MCF 10A (cell line): Measurements from ENCODE around the gene GPRIN2. TPM values are rescaled to one million over a fixed set of nuclear protein-coding genes. Genes with fewer than 3 reads are reported as not detected.
"Not testable (repeated sequence)": the region's sequence is repeated elsewhere in the genome, so short reads cannot be mapped to it uniquely, and the experiment has no call there.

Source experiments
- BruUV-seq: library from RNA; stranded (reverse); fragments of 400-500 nt; replicated peaks from 2 replicates; lab custom pipeline; 2021; lab: Mats Ljungman, UMichigan
- CTCF ChIA-PET: fragments of 300-600 bp; sonication (Branson Sonifier 250); formaldehyde crosslinking; extraction: SDS; loops from one replicate; lab custom pipeline; 2021; ENCODE audit warnings: antibody characterized with exemption, inconsistent platforms; lab: Yijun Ruan, JAX
- POLR2A ChIA-PET: fragments of 300-600, 350-650 bp; sonication (Branson Sonifier 250); formaldehyde crosslinking; extraction: SDS; loops from one replicate; lab custom pipeline; 2020; ENCODE audit warnings: antibody characterized with exemption, inconsistent platforms; lab: Yijun Ruan, JAX
- DNase-seq: peaks from one replicate; pipeline ENCODE4 v3.0.0-alpha.2; 2018; ENCODE audit not compliant: unreplicated experiment
- H3K27ac Mint-ChIP-seq: one replicate; pipeline ENCODE4 v1.8.0; 2022; ENCODE audit warnings: mild to moderate bottlenecking, low read depth, mixed read lengths; ENCODE audit not compliant: unreplicated experiment
- H3K27me3 Mint-ChIP-seq: one replicate; pipeline ENCODE4 v1.8.0; 2022; ENCODE audit warnings: mixed read lengths; ENCODE audit not compliant: insufficient read depth, unreplicated experiment
- H3K36me3 Mint-ChIP-seq: one replicate; pipeline ENCODE4 v1.8.0; 2022; ENCODE audit warnings: mild to moderate bottlenecking, moderate library complexity, mixed read lengths; ENCODE audit not compliant: insufficient read depth, unreplicated experiment
- H3K4me1 Mint-ChIP-seq: one replicate; pipeline ENCODE4 v1.8.0; 2022; ENCODE audit warnings: mixed read lengths; ENCODE audit not compliant: insufficient read depth, unreplicated experiment
- H3K4me3 Mint-ChIP-seq: one replicate; pipeline ENCODE4 v1.8.0; 2022; ENCODE audit warnings: mild to moderate bottlenecking, moderate library complexity, mixed read lengths; ENCODE audit not compliant: unreplicated experiment
- H3K9me3 Mint-ChIP-seq: one replicate; pipeline ENCODE4 v1.8.0; 2022; ENCODE audit warnings: mixed read lengths; ENCODE audit not compliant: unreplicated experiment
- intact Hi-C: fragments of 100-400 bp; cut with micrococcal nuclease; formaldehyde crosslinking; loops from 2 replicates; pipeline ENCODE4 v1.14.1; 2022
- total RNA-seq: library from RNA; stranded (reverse); gene quantifications from 2 replicates; pipeline ENCODE4 v1.2.3, GENCODE V29; 2022
- TF ChIP-seq, protein P1 (sequence below): fragments of 200-600 bp; IDR thresholded peaks from one replicate; pipeline ENCODE4 v1.8.0; 2022; ENCODE audit warnings: antibody characterized with exemption, mild to moderate bottlenecking; ENCODE audit not compliant: unreplicated experiment

The GPRIN2 gene
- total RNA-seq, 1 experiment from 2014 or later: not detected

DNA sequence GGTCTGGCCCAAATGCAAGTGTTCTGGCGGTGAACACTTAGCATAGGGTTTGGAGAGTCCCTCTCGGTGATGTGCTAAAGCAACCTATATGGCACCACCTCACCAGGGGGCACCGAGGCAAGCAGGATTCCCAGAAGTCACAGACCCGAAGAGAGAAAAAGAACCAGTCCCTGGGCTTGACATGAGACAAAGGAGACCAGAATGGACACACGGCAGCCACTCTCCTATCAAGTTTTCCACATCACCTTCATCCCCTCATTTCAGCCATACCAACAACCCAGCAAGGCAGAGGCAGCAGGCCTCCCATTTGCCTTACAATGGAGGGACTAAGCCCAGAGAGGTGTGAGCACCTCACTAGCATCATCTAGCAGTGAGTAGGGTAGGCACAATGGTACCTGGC lies 19.7 kb downstream of the GPRIN2 start:
- Mint-ChIP-seq H3K9me3 (no peaks in the 10 kb centered on the region), H3K36me3 (no peaks in the 10 kb centered on the region), H3K4me1 (no peaks in the 10 kb centered on the region), H3K27ac (no peak overlapping the region), H3K27me3 (no peaks in the 10 kb centered on the region), H3K4me3 (no peak overlapping the region)
- intact Hi-C loops: no loop called here
- ChIA-PET CTCF (no interaction called here), POLR2A (no interaction called here)
- no TSS peak for BruUV-seq
- TF ChIP-seq, protein P1, sequence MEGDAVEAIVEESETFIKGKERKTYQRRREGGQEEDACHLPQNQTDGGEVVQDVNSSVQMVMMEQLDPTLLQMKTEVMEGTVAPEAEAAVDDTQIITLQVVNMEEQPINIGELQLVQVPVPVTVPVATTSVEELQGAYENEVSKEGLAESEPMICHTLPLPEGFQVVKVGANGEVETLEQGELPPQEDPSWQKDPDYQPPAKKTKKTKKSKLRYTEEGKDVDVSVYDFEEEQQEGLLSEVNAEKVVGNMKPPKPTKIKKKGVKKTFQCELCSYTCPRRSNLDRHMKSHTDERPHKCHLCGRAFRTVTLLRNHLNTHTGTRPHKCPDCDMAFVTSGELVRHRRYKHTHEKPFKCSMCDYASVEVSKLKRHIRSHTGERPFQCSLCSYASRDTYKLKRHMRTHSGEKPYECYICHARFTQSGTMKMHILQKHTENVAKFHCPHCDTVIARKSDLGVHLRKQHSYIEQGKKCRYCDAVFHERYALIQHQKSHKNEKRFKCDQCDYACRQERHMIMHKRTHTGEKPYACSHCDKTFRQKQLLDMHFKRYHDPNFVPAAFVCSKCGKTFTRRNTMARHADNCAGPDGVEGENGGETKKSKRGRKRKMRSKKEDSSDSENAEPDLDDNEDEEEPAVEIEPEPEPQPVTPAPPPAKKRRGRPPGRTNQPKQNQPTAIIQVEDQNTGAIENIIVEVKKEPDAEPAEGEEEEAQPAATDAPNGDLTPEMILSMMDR: no peak
- DNase-seq: no peak

DNA sequence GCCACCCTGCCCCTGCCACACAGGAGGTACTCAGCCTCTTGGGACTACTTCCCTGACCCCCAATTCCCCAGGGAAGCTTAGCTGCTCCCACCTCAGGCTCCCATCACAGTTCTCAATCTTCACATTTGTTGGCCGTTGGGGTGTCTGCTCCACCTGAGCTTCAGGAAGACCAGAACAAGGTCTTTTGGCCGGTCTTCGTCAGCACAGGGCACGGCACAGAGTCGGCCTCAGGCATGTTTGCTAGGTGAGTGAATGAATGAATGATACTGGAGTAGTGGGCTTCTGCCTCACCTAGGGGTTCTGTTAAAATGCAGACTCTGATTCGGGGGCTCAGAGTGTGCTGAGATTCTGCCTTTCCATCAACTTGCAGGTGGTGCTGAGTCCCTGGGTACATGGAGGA lies 20.3 kb downstream of the GPRIN2 start:
- intact Hi-C loops: no loop called here
- no peaks in the 10 kb centered on the region for H3K9me3 Mint-ChIP-seq
- POLR2A ChIA-PET: no interaction called here
- no peaks in the 10 kb centered on the region for H3K4me1 Mint-ChIP-seq
- H3K4me3 Mint-ChIP-seq: no peak overlapping the region
- no TSS peak for BruUV-seq
- TF ChIP-seq, protein P1: no peak
- H3K27me3 Mint-ChIP-seq: no peaks in the 10 kb centered on the region
- H3K36me3 Mint-ChIP-seq: no peaks in the 10 kb centered on the region
- CTCF ChIA-PET: no interaction called here
- DNase-seq: no peak
- H3K27ac Mint-ChIP-seq: no peak overlapping the region

DNA sequence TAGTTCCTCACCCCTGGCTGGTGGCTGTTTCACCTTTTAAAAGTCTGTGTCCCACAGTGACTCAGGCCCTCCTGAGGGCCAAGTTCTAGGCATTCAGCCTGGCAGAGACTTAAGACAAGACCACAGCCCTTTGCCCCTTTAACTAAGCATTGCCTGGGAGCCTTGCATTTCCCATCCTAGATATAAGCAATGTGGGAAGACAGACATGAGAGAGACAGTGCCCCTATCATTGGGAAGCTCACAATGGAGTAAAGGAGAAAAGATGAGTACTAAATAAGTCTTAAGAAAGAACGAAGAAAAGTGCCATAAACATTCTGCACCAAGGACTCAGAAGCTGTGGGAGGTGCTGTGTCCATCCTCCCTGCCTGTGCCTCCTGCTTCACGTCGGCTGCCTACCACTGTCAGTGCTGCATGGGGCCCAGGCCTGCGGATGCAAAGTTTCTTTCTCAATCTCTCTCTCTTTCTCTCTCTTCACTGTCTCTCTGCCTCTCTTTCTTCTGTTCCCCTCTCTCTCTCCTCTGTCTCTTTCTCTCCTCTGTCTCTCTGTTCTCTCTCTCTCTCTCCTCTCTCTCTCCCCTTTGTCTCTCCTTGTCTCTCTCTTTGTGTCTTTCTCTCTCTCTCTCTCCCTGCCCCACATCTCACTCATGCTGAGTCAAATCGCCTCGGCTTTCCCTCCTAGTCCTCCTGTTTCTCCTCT lies 21.5 kb downstream of the GPRIN2 start:
- Mint-ChIP-seq H3K27ac (no peak overlapping the region), H3K9me3 (no peaks in the 10 kb centered on the region), H3K4me3 (no peak overlapping the region), H3K36me3 (no peaks in the 10 kb centered on the region), H3K27me3 (no peaks in the 10 kb centered on the region), H3K4me1 (no peaks in the 10 kb centered on the region)
- TF ChIP-seq, protein P1: no peak
- intact Hi-C loops: no loop called here
- CTCF ChIA-PET: no interaction called here
- DNase-seq: no peak
- no TSS peak for BruUV-seq
- POLR2A ChIA-PET: no interaction called here

DNA sequence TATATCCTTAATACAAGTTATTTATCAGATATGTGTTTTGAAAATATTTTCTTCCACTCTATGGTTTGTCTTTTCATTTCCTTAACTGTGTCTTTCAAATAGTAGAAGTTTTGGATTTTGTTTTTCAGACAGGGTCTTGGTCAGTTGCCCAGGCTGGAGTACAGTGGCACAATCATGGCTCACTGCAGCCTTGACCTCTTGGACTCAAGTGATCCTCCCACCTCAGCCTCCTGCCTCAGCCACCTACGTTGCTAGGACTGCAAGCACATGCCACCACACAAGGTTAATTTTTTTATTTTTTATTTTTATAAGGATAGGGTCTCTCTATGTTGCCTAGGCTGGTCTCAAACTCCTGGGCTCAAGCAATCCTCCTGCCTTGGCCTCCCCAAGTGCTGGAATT lies 24.2 kb downstream of the GPRIN2 start:
- H3K27ac Mint-ChIP-seq, H3K9me3 Mint-ChIP-seq, H3K27me3 Mint-ChIP-seq, CTCF ChIA-PET, H3K4me1 Mint-ChIP-seq, H3K36me3 Mint-ChIP-seq, intact Hi-C loops, POLR2A ChIA-PET, H3K4me3 Mint-ChIP-seq, DNase-seq, BruUV-seq: not testable (repeated sequence)
